ENCODE results near the gene ERO1B.

The ERO1B gene

GRCh38 chr1:236323819-236324411 lies 42.2 kb upstream of the ERO1B start:
- H4K12ac ChIP-seq (ENCODE audit: low read depth, low read length), result no peak overlapping the region
- H4K8ac ChIP-seq (ENCODE audit: low read depth, low read length), result no peak overlapping the region
- H2AFZ ChIP-seq (ENCODE audit: insufficient read depth, low read length, poor library complexity), result no peak overlapping the region
- H3K4me1 ChIP-seq (ENCODE audit: control insufficient read depth in 1 of 2, insufficient read depth in 2 of 2, low read length in 2 of 2), result no peaks in the 10 kb centered on the region
- H4K91ac ChIP-seq (ENCODE audit: low read depth, low read length), result no peak overlapping the region
- no peaks in the 10 kb centered on the region for H3K27me3 ChIP-seq (ENCODE audit: insufficient read depth, low read length)
- no peak overlapping the region for H2BK12ac ChIP-seq (ENCODE audit: low read length)
- H3K9ac ChIP-seq (ENCODE audit: low read length), result no peak overlapping the region
- no peak overlapping the region for H2AK5ac ChIP-seq (ENCODE audit: low read length)
- no peak overlapping the region for H3K23ac ChIP-seq (ENCODE audit: low read length)
- H3K4ac ChIP-seq (ENCODE audit: low read depth, low read length), result no peak overlapping the region
- no peak overlapping the region for H3K27ac ChIP-seq (ENCODE audit: low read depth, low read length)
- no peak overlapping the region for H3K18ac ChIP-seq (ENCODE audit: low read length)
- no peak overlapping the region for H3K14ac ChIP-seq (ENCODE audit: low read length)
- no peaks in the 10 kb centered on the region for H3K79me2 ChIP-seq (ENCODE audit: control insufficient read depth, insufficient read depth, low read length, poor library complexity)
- H3K36me3 ChIP-seq (ENCODE audit: control insufficient read depth in 1 of 2, insufficient read depth in 2 of 2, low read length in 2 of 2), result no peaks in the 10 kb centered on the region
- no peak overlapping the region for H3K4me3 ChIP-seq (ENCODE audit: low read depth, low read length)
- DNase-seq, result no peak
- H3K79me1 ChIP-seq (ENCODE audit: low read length), result no peaks in the 10 kb centered on the region
- no peak overlapping the region for H2BK5ac ChIP-seq (ENCODE audit: low read depth, low read length, poor library complexity)
- H2BK120ac ChIP-seq (ENCODE audit: insufficient read depth, low read length, poor library complexity), result no peak overlapping the region
- H3K4me2 ChIP-seq (ENCODE audit: low read length), result no peak overlapping the region
- H3K9me3 ChIP-seq (ENCODE audit: insufficient read depth, low read depth, low read length), result peaks cover 3% of the 10 kb centered on the region

GRCh38 chr1:236322566-236323409 lies 41.0 kb upstream of the ERO1B start:
- H3K18ac ChIP-seq (ENCODE audit: low read length), result no peak overlapping the region
- H3K36me3 ChIP-seq (ENCODE audit: control insufficient read depth in 1 of 2, insufficient read depth in 2 of 2, low read length in 2 of 2), result no peaks in the 10 kb centered on the region
- H2BK120ac ChIP-seq (ENCODE audit: insufficient read depth, low read length, poor library complexity), result no peak overlapping the region
- no peaks in the 10 kb centered on the region for H3K27me3 ChIP-seq (ENCODE audit: insufficient read depth, low read length)
- no peak overlapping the region for H2BK5ac ChIP-seq (ENCODE audit: low read depth, low read length, poor library complexity)
- H4K8ac ChIP-seq (ENCODE audit: low read depth, low read length), result no peak overlapping the region
- H3K79me2 ChIP-seq (ENCODE audit: control insufficient read depth, insufficient read depth, low read length, poor library complexity), result no peaks in the 10 kb centered on the region
- H3K9me3 ChIP-seq (ENCODE audit: insufficient read depth, low read depth, low read length), result peaks cover 3% of the 10 kb centered on the region
- H3K9ac ChIP-seq (ENCODE audit: low read length), result no peak overlapping the region
- H2BK12ac ChIP-seq (ENCODE audit: low read length), result no peak overlapping the region
- no peak overlapping the region for H3K4me3 ChIP-seq (ENCODE audit: low read depth, low read length)
- no peak for DNase-seq
- H2AK5ac ChIP-seq (ENCODE audit: low read length), result no peak overlapping the region
- no peaks in the 10 kb centered on the region for H3K79me1 ChIP-seq (ENCODE audit: low read length)
- no peak overlapping the region for H3K23ac ChIP-seq (ENCODE audit: low read length)
- no peak overlapping the region for H3K4me2 ChIP-seq (ENCODE audit: low read length)
- H2AFZ ChIP-seq (ENCODE audit: insufficient read depth, low read length, poor library complexity), result no peak overlapping the region
- H4K91ac ChIP-seq (ENCODE audit: low read depth, low read length), result no peak overlapping the region
- no peak overlapping the region for H3K4ac ChIP-seq (ENCODE audit: low read depth, low read length)
- no CpG with 5 or more reads among the region's 1 CpG for WGBS (ENCODE audit: extremely low coverage, insufficient coverage, insufficient read length)
- no peak overlapping the region for H3K27ac ChIP-seq (ENCODE audit: low read depth, low read length)
- H3K14ac ChIP-seq (ENCODE audit: low read length), result no peak overlapping the region
- no peak overlapping the region for H4K12ac ChIP-seq (ENCODE audit: low read depth, low read length)
- H3K4me1 ChIP-seq (ENCODE audit: control insufficient read depth in 1 of 2, insufficient read depth in 2 of 2, low read length in 2 of 2), result no peaks in the 10 kb centered on the region

GRCh38 chr1:236321101-236321500 lies 39.3 kb upstream of the ERO1B start:
- Histone ChIP-seq H2BK120ac (ENCODE audit: insufficient read depth, low read length, poor library complexity) (no peak overlapping the region), H3K4me3 (ENCODE audit: low read depth, low read length) (no peak overlapping the region), H3K23ac (ENCODE audit: low read length) (no peak overlapping the region), H2AFZ (ENCODE audit: insufficient read depth, low read length, poor library complexity) (no peak overlapping the region), H3K9me3 (ENCODE audit: insufficient read depth, low read depth, low read length) (peaks cover 3% of the 10 kb centered on the region), H4K91ac (ENCODE audit: low read depth, low read length) (no peak overlapping the region), H3K9ac (ENCODE audit: low read length) (no peak overlapping the region), H3K36me3 (ENCODE audit: control insufficient read depth in 1 of 2, insufficient read depth in 2 of 2, low read length in 2 of 2) (no peaks in the 10 kb centered on the region), H3K18ac (ENCODE audit: low read length) (no peak overlapping the region), H4K8ac (ENCODE audit: low read depth, low read length) (no peak overlapping the region), H3K79me1 (ENCODE audit: low read length) (no peaks in the 10 kb centered on the region), H2BK5ac (ENCODE audit: low read depth, low read length, poor library complexity) (no peak overlapping the region), H3K27ac (ENCODE audit: low read depth, low read length) (no peak overlapping the region), H3K79me2 (ENCODE audit: control insufficient read depth, insufficient read depth, low read length, poor library complexity) (no peaks in the 10 kb centered on the region), H3K27me3 (ENCODE audit: insufficient read depth, low read length) (no peaks in the 10 kb centered on the region), H3K4me1 (ENCODE audit: control insufficient read depth in 1 of 2, insufficient read depth in 2 of 2, low read length in 2 of 2) (no peaks in the 10 kb centered on the region), H2AK5ac (ENCODE audit: low read length) (no peak overlapping the region), H3K4ac (ENCODE audit: low read depth, low read length) (no peak overlapping the region), H2BK12ac (ENCODE audit: low read length) (no peak overlapping the region), H4K12ac (ENCODE audit: low read depth, low read length) (no peak overlapping the region), H3K4me2 (ENCODE audit: low read length) (no peak overlapping the region), H3K14ac (ENCODE audit: low read length) (no peak overlapping the region)
- DNase-seq, result no peak
- WGBS (ENCODE audit: extremely low coverage, insufficient coverage, insufficient read length), result no CpG with 5 or more reads among the region's 5 CpGs

GRCh38 chr1:236320671-236321070 lies 38.9 kb upstream of the ERO1B start:
- Histone ChIP-seq H2BK5ac (ENCODE audit: low read depth, low read length, poor library complexity) (no peak overlapping the region), H3K4me1 (ENCODE audit: control insufficient read depth in 1 of 2, insufficient read depth in 2 of 2, low read length in 2 of 2) (no peaks in the 10 kb centered on the region), H3K14ac (ENCODE audit: low read length) (no peak overlapping the region), H3K4me2 (ENCODE audit: low read length) (no peak overlapping the region), H2AK5ac (ENCODE audit: low read length) (no peak overlapping the region), H2BK12ac (ENCODE audit: low read length) (no peak overlapping the region), H4K91ac (ENCODE audit: low read depth, low read length) (no peak overlapping the region), H3K9ac (ENCODE audit: low read length) (no peak overlapping the region), H3K79me2 (ENCODE audit: control insufficient read depth, insufficient read depth, low read length, poor library complexity) (no peaks in the 10 kb centered on the region), H3K79me1 (ENCODE audit: low read length) (no peaks in the 10 kb centered on the region), H3K9me3 (ENCODE audit: insufficient read depth, low read depth, low read length) (peaks cover 3% of the 10 kb centered on the region), H3K23ac (ENCODE audit: low read length) (no peak overlapping the region), H3K4me3 (ENCODE audit: low read depth, low read length) (no peak overlapping the region), H2BK120ac (ENCODE audit: insufficient read depth, low read length, poor library complexity) (no peak overlapping the region), H4K8ac (ENCODE audit: low read depth, low read length) (no peak overlapping the region), H3K4ac (ENCODE audit: low read depth, low read length) (no peak overlapping the region), H3K18ac (ENCODE audit: low read length) (no peak overlapping the region), H3K36me3 (ENCODE audit: control insufficient read depth in 1 of 2, insufficient read depth in 2 of 2, low read length in 2 of 2) (no peaks in the 10 kb centered on the region), H3K27me3 (ENCODE audit: insufficient read depth, low read length) (no peaks in the 10 kb centered on the region), H4K12ac (ENCODE audit: low read depth, low read length) (no peak overlapping the region), H3K27ac (ENCODE audit: low read depth, low read length) (no peak overlapping the region), H2AFZ (ENCODE audit: insufficient read depth, low read length, poor library complexity) (no peak overlapping the region)
- no CpG with 5 or more reads among the region's 1 CpG for WGBS (ENCODE audit: extremely low coverage, insufficient coverage, insufficient read length)
- DNase-seq, result no peak

Data from trophoblast cell (in vitro differentiated cells and primary cell).